WTC11 (cell line): ENCODE results near the gene PNRC1. TPM values are rescaled to one million over a fixed set of nuclear protein-coding genes. Genes with fewer than 3 reads are reported as not detected.

Experiments
- ATAC-seq: fragments of 200-7000 bp; cut with Tn5 transposase; 2 replicates; pipeline ENCODE4 v1.10.0; 2021; ENCODE audit warnings: mild to moderate bottlenecking, moderate library complexity
- CTCF ChIA-PET: fragments of 300-600 bp; sonication (Branson Sonifier 250); formaldehyde crosslinking; loops from one replicate; lab custom pipeline; 2021; ENCODE audit warnings: antibody characterized with exemption; lab: Charles Lee
- POLR2A ChIA-PET: fragments of 350-600 bp; sonication (Branson Sonifier 250); formaldehyde crosslinking; loops from one replicate; lab custom pipeline; 2021; ENCODE audit warnings: antibody characterized with exemption; lab: Charles Lee
- DNase-seq: peaks from one replicate; pipeline ENCODE4 v3.0.0; 2021; ENCODE audit warnings: low spot score
- H3K27ac Mint-ChIP-seq: 2 replicates; pipeline ENCODE4 v1.8.0; 2021; ENCODE audit warnings: mixed read lengths
- H3K27me3 Mint-ChIP-seq: 2 replicates; pipeline ENCODE4 v1.8.0; 2021; ENCODE audit warnings: low read depth, mild to moderate bottlenecking, moderate library complexity, mixed read lengths
- H3K36me3 Mint-ChIP-seq: 2 replicates; pipeline ENCODE4 v1.8.0; 2021; ENCODE audit warnings: mixed read lengths
- H3K4me1 Mint-ChIP-seq: 2 replicates; pipeline ENCODE4 v1.8.0; 2022; ENCODE audit warnings: mixed read lengths
- H3K4me3 Mint-ChIP-seq: 2 replicates; pipeline ENCODE4 v1.8.0; 2021; ENCODE audit warnings: mild to moderate bottlenecking, moderate library complexity, mixed read lengths
- H3K9me3 Mint-ChIP-seq: 2 replicates; pipeline ENCODE4 v1.8.0; 2021; ENCODE audit warnings: mixed read lengths
- ATF1 ChIP-seq: sonication (generic); formaldehyde crosslinking; IDR thresholded peaks from 2 replicates; pipeline ENCODE4 v1.8.1; 2023; ENCODE audit warnings: mild to moderate bottlenecking, moderate library complexity, missing genetic modification reagents
- CTCF ChIP-seq: fragments of 200-600 bp; IDR thresholded peaks from 2 replicates; pipeline ENCODE4 v1.8.0; 2022; ENCODE audit warnings: antibody characterized with exemption
- E2F5 ChIP-seq: sonication (generic); formaldehyde crosslinking; IDR thresholded peaks from 2 replicates; pipeline ENCODE4 v1.8.1; 2022; ENCODE audit warnings: mild to moderate bottlenecking, moderate library complexity, missing genetic modification reagents
- ESRRA ChIP-seq: sonication (generic); formaldehyde crosslinking; IDR thresholded peaks from 2 replicates; pipeline ENCODE4 v1.8.1; 2022; ENCODE audit warnings: mild to moderate bottlenecking, missing genetic modification reagents, borderline replicate concordance
- MLX ChIP-seq: sonication (generic); formaldehyde crosslinking; IDR thresholded peaks from 2 replicates; pipeline ENCODE4 v1.8.1; 2023; ENCODE audit warnings: mild to moderate bottlenecking, missing genetic modification reagents, moderate library complexity
- MXD4 ChIP-seq: fragments of 250-450 bp; sonication (Bioruptor Pico); IDR thresholded peaks from 2 replicates; pipeline ENCODE4 v1.8.0; 2021; ENCODE audit warnings: mild to moderate bottlenecking, moderate library complexity, borderline replicate concordance
- NFE2L1 ChIP-seq: sonication (generic); formaldehyde crosslinking; IDR thresholded peaks from 2 replicates; pipeline ENCODE4 v1.8.1; 2023; ENCODE audit warnings: missing genetic modification reagents
- NR3C1 ChIP-seq: sonication (generic); formaldehyde crosslinking; conservative IDR thresholded peaks from 2 replicates; pipeline ENCODE4 v1.8.1; 2023; ENCODE audit warnings: low read depth, mild to moderate bottlenecking, missing genetic modification reagents
- USF2 ChIP-seq: sonication (generic); formaldehyde crosslinking; IDR thresholded peaks from 2 replicates; pipeline ENCODE4 v1.8.1; 2023; ENCODE audit warnings: mild to moderate bottlenecking, missing genetic modification reagents, moderate library complexity
- ZBTB43 ChIP-seq: sonication (generic); formaldehyde crosslinking; IDR thresholded peaks from 2 replicates; pipeline ENCODE4 v1.8.1; 2023; ENCODE audit warnings: mild to moderate bottlenecking, missing genetic modification reagents
- ZNF317 ChIP-seq: sonication (generic); formaldehyde crosslinking; IDR thresholded peaks from 2 replicates; pipeline ENCODE4 v1.8.1; 2023; ENCODE audit warnings: low read depth, mild to moderate bottlenecking, moderate library complexity, missing genetic modification reagents, borderline replicate concordance
- ZNF416 ChIP-seq: fragments of 250-450 bp; sonication (Bioruptor Pico); IDR thresholded peaks from 2 replicates; pipeline ENCODE4 v1.9.0; 2021; ENCODE audit warnings: mild to moderate bottlenecking, inconsistent platforms
- ZNF532 ChIP-seq: fragments of 250-450 bp; sonication (Bioruptor Pico); IDR thresholded peaks from 2 replicates; pipeline ENCODE4 v1.9.0; 2021; ENCODE audit warnings: mild to moderate bottlenecking, borderline replicate concordance
- total RNA-seq: library from RNA; stranded (reverse); gene quantifications from 3 replicates; pipeline ENCODE4 v1.2.3, GENCODE V29; 2021

Gene PNRC1
- total RNA-seq, 1 experiment from 2014 or later, result 39.0 TPM

- H3K27me3 Mint-ChIP-seq, result no peaks in the 10 kb centered on the region; the same call in 1 of the 2 replicates
- H3K27ac Mint-ChIP-seq, result no peak overlapping the region
- TF ChIP-seq CTCF, result no peak
- TF ChIP-seq ESRRA (CRISPR knock-in tag), result no peak
- no peak for TF ChIP-seq USF2
- no peak for TF ChIP-seq ZBTB43 (CRISPR knock-in tag)
- TF ChIP-seq NFE2L1 (CRISPR knock-in tag), result no peak
- CTCF ChIA-PET, result interaction anchor here (1.8 kb wide), 1 partner anchor 76 kb away, joined by 7 read pairs; no protein-coding TSS in a partner anchor
- peaks cover 13% of the 10 kb centered on the region for H3K4me1 Mint-ChIP-seq
- H3K9me3 Mint-ChIP-seq, result peaks cover 4% of the 10 kb centered on the region
- ATAC-seq, result no peak
- H3K4me3 Mint-ChIP-seq, result no peak overlapping the region
- DNase-seq, result no peak
- POLR2A ChIA-PET, result no interaction called here
- H3K36me3 Mint-ChIP-seq, result no peaks in the 10 kb centered on the region
These were observed 21.9 kb upstream of the PNRC1 start for GRCh38 chr6:89058627-89059026.

- no peaks in the 10 kb centered on the region for H3K9me3 Mint-ChIP-seq
- TF ChIP-seq MXD4 (no peak), E2F5 (no peak), NR3C1 (CRISPR knock-in tag) (no peak), ATF1 (CRISPR knock-in tag) (no peak), NFE2L1 (CRISPR knock-in tag) (no peak), ZNF317 (CRISPR knock-in tag) (no peak), ZNF416 (CRISPR knock-in tag) (no peak), ZNF532 (no peak), MLX (CRISPR knock-in tag) (no peak)
- POLR2A ChIA-PET, result no interaction called here
These were observed 21.3 kb upstream of the PNRC1 start for GRCh38 chr6:89059227-89059626.

More at GRCh38 chr6:89059227-89059626, 21.3 kb upstream of the PNRC1 start:
- H3K4me1 Mint-ChIP-seq, result peaks cover 13% of the 10 kb centered on the region
- no peak for ATAC-seq
- CTCF ChIA-PET, result no interaction called here
- DNase-seq, result no peak
- H3K27me3 Mint-ChIP-seq, result no peaks in the 10 kb centered on the region; the same call in 1 of the 2 replicates
- H3K36me3 Mint-ChIP-seq, result no peaks in the 10 kb centered on the region
- no peak overlapping the region for H3K4me3 Mint-ChIP-seq
- no peak overlapping the region for H3K27ac Mint-ChIP-seq
